Middle frontal gyrus (tissue), 1 donor: Measurements from ENCODE around the gene MT4.
A peak's percentile ranks its signal among the peaks of the same experiment; 100 is the strongest.
"Not testable (repeated sequence)": the region's sequence is repeated elsewhere in the genome, so short reads cannot be mapped to it uniquely, and the experiment has no call there.

Experiments
- DNase-seq: peaks from one replicate; pipeline ENCODE4 v3.0.0-alpha.2; 2015; ENCODE audit warnings: low spot score; ENCODE audit errors: extremely low spot score

MT4 gene

DNA sequence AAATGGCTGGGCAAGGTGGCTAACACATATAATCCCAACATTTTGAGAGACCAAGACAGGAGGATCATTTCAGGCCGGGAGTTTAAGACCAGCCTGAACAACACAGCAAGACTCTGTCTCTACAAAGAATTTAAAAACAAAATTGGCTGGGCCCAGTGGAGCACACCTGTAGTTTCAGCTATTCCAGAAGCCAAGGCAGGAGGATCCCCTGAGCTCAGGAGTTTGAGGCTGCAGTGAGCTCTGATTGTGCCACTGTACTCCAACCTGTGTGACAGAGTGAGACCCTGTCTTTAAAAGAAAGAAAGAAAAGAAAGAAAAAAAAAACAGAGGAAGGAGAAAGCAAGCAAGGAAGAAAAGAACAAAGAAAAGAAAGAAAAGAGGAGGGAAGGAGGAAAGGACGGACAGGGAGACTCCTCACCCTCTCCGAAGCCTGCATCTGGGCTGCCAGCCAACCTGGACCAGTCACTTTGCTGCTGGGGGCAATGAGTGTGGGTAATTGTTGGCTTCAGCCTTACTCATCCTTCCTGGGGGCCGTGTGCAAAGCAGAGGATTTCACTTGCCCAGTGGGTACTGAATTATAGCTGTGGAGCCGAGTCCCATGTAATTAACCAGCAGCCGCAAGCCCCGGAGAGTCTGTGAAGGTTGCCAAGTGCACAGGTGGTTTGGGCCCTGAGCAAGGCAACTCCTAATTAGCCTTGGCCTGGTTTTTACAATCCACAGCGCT lies 6.7 kb upstream of the MT4 start:
- no peak for DNase-seq

DNA sequence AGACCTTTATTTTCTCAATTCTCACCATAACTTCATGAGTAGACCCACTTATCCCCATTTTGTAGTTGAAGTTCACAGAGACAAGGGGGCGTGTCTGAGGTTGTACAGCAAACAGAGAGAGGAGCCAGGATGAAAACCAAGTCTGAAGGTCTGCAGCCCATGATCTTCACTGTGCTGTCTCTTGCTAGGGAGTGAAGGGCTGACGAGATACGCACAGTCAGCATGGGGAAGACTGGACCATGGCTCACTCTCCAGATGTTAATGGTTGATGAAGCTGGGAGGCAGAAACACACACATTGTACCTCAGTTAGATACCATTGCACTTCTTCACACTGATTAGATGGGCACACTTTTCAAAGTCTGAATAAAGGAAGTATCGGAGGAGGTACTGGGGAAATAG lies 5.8 kb upstream of the MT4 start:
- DNase-seq = no peak

DNA sequence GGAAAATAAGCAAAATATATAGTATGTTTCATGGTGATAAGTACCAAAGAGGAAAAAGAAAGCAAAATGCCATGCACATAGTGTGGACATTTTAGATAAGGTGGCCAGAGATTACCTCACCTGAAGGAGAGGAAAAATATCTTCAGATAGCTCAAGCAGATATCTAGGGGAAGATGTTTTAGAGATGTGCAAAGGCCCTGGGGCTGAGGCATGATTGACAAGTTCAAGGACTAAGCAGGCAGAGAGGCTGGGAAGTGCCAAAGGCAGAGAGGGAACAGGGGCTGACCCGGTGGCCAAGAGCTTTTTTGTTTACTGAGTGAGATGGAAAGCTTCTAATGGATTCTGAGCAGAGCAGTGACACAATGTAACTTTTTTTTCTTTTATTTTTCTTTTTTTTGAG lies 4.4 kb upstream of the MT4 start:
- no peak for DNase-seq

DNA sequence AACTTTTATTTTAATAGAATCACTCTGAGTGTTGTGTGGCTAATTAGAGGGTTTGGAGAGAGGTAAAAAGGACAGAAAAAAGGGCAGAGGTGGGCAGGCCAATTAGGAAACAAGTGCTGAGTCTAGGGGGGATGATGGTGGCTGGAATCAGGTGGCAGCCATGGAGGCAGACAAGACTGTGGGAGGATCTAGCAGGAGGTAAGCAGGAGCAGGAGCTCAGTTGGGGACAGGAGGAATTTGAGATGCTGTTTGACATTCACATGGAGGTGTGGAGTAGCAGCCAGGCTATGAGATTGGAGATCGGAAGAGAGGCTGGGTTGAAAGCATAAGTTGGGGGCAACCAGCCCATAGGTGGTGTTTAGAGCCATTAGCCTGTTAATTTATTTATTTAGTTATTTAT lies 3.7 kb upstream of the MT4 start:
- DNase-seq = no peak

DNA sequence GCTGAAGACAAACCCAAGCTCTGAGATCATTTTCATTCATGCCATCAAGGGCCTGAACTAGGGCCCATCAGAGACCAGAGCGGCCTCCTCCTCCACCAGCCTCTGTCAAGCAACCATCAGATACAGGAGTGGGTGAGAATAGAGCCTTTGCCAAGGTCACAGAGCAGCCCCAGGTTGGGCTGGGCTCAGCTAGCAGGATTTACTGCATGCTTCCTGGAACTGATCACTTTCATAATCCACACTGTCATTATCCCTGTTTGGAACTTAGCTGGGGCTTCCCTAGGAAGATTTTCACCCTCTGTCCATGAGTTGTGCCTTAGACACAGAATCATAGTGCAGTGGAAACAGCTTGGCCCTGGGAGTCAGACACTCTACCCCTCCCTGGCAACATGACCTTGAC lies 5.1 kb downstream of the MT4 start:
- no peak for DNase-seq

DNA sequence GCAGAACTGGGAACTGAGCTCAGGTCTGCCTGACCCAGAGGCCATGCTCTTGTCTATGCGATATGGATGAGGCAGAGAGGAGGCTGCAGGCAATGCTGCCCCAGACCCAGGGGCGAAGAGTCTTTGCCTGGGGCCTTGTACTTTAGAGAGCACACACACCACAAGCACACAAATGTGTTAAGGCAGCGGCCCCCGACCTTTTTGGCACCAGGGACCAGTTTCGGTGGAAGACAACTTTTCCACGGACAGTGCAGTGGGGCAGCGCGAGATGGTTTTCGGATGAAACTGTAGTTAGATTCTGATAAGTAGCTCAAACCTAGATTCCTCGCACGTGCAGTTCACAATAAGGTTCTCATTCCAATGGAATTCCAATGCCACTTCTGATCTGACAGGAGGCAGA lies 6.7 kb downstream of the MT4 start:
- no peak for DNase-seq

DNA sequence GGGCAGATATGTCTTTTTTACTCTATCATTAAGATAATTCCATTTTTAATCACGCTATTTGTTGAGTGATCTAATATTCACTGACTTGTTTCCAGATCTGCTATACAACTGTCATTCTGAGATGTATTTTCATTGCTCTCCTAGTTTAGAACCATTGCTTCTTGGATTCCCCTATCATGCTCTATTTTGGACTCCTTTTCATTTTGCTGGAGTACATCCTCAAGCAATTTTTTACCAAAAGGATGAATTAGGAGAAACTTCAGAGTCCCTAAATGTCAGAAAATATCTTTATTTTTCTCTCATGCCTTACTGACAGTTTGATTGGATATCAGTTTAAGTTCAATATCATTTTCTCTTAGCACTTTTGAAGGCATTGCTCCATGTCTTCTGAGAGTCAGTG lies 9.8 kb downstream of the MT4 start:
- no peak for DNase-seq

DNA sequence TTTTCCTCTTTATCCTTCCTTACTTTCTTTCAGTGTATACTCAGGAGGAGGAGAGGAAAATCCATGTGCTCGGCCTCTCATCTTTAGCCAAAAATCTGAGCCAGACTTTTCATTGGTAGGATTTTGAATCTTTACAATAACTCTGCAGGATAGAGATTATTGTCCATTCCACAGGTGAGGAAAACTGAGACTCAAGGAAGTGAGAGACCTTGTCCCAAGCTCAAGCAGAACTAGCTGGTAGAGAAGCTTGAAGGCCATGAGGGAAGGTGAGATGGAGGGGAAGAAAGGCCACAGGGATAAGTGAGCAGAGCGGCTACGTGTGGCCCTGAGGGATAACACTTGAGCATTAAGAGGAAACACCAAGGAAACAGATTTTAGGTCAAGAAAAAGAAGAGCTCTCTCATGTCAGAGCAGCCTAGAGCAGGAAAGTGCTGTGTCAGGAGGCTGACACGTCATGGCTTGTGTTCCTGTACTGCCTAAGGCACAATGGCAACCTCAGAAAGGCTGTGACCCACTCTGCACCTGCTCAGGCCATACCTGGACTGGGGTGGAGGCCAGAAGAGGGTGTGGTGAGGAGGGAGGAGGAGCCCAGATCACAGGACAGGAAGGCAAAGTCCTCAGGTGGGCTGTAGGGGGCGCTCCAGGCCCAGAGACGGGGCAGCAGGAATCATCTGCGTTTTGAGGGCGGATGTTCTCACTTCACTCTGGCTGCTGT lies 11.9 kb downstream of the MT4 start:
- DNase-seq = no peak

DNA sequence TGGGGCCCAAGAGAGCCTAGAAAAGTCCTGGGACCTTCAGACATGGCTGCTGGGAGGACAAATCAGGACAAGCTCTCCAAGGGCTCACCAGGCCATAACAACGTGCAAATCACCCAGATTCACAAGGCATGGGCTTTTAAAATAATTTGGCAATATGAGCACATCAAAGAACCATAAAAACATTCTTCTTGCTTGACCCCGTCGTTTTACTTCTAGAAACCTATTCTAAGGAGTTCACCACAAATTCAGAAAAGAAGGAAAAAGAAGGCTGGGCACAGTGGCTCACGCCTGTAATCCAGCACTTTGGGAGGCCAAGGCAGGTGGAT lies 12.4 kb downstream of the MT4 start:
- no peak for DNase-seq

DNA sequence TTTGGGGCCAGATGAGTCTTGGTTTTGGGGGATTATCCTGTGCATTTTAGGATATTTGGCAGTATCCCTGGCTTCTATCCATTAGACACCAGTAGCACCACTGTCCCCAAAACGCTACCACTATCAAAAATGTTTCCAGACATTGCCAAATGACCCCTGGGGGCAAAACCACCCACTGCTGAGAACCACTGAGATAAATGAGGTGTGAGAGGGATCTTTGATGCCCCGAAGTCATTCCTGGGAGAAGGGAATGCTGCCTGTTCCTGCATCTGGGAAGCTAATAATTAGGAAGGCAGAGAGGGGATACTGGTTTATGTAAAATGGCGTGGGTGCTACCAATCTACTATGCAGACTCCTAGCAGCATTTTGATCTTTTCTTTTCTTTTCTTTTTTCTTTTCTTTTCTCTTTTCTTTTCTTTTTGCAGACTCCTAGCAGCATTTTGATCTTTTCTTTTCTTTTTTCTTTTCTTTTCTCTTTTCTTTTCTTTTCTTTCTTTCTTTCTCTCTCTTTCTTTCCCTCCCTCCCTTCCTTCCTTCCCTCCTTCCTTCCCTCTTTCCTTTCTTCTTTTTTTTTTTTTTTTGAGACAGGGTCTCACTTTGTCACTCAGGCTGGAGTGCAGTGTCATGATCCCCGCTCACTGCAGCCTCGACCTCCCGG lies 15.6 kb downstream of the MT4 start:
- DNase-seq = no peak

DNA sequence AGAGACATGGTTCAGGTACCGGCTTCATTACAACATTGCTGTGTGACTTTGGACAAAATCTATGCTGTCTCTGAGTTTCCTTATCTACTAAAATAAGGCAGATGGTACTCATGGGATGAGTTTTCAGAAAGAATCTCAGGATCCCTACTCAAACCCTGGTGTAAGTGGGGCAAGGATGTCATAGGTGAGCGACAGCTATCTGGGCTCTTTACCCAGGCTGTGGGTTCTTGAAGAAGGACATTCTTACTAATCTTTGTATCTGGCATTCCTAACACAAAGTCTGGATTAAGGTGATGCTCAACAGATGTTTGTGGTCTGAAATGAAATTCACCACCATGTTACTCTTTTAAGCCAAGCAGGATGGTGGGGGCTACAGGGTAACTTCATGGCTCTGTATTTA lies 18.0 kb downstream of the MT4 start:
- not testable (repeated sequence) for DNase-seq

DNA sequence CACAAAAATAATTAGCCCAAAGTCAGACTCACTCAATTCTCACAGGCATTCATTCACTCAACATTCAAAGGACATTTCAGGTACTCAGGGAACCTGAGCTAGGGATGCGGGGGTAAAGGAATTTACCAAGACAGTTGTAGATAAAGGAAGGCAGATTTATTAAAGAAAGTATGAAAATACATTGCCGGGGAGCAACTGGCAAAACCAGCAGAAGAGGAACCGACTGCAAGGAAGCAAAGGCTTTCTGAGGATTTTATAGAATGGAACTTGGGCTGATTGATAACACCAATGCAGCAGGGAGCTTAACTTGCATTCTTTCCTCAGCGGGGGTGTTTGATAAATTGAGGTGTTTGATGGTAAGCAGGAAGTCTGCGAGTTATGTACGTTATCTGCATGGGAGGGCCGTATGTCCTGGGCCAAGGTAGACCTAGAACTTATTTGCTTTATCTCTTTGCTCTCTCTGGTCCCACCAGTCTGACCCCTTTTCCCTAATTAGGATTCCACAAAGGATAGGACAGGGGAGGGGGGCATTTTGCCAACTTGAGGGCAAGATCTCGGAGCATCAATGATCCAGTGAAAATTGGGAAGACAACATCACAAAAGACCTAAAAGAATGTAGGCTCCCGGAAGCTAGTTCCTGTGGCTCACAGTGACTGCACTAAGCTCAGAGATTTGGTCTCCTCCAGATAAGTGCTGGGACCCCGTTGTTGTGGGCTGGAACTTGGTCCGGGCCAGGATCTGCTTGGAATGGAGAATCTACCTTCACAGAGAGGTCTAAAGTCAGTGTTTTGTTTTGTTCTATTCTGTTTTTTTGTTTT lies 18.7 kb downstream of the MT4 start:
- DNase-seq = no peak

DNA sequence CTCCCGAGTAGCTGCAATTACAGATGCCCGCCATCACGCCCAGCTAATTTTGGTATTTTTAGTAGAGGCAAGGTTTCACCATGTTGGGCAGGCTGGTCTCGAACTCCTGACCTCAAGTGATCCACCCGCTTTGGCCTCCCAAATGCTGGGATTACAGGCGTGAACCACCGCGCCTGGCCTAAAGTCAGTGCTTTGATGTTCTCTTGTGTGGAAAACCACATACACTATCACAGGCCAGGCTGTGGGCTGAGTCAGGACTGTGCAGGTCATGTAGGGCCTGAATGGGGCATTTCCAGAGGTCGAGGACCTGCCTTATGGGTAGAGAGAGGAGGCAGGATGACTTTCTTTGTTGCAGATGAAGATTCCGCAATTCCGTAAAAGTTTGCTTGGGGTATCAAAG lies 19.4 kb downstream of the MT4 start:
- DNase-seq = no peak

DNA sequence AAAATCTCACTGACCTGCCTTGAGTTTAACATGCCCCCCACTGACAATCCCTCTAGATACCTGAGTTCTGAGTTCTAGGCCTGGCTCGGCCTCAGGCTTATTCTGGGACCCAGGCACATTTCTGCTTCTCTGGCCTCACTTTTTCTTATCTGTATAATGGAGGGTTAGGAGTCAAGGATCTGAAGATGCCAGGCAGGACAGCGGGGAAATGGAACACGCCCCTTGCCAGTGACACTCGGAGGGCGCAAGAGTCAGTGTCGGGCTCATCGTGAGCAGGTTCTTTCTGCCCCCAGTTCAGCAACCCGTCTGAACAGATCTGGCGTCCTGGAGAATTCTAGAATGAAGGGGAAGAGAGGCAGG lies 23.9 kb downstream of the MT4 start:
- no peak for DNase-seq

DNA sequence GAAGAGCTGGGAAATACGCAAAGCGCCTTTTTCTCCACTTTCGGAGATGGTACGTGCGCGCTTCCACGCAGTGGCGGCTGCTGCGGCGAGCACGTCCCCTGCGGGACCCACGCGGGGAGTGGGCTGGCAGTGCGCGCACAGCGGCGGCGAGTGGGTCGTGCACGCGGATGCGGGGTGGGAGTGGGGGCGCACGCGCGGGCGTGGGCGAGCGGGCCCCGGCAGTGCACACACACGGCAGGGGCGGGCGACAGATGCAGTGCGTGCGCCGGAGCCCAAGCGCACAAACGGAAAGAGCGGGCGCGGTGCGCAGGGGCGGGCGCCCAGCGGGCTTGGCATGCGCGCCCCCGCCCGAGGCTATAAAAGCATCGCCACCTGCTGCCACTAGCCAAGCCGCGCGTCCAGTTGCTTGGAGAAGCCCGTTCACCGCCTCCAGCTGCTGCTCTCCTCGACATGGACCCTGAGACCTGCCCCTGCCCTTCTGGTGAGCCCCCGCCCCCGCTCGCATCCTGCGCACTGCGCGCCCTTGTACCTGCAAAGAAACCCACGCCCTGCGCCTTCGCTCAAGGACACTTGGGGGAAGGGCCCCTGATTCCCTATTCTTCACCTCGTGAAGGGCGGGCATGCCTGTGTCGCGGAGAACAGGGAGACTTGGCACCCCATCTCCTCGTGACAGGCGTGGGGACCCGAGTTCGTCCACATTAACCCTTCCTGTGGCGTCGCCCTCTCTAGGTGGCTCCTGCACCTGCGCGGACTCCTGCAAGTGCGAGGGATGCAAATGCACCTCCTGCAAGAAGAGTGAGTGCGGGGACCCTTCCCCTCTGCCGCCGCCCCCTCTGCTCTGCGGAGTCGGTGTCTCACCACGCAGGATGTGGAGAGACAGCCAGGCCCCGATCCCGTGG lies 24.5 kb downstream of the MT4 start, which contains the start of gene MT3:
MT3 (plus strand) TSS at position 388 of the 899 bp plus-strand sequence; CDS start at position 451, 63 bp downstream.
- DNase-seq = peak; percentile 56

DNA sequence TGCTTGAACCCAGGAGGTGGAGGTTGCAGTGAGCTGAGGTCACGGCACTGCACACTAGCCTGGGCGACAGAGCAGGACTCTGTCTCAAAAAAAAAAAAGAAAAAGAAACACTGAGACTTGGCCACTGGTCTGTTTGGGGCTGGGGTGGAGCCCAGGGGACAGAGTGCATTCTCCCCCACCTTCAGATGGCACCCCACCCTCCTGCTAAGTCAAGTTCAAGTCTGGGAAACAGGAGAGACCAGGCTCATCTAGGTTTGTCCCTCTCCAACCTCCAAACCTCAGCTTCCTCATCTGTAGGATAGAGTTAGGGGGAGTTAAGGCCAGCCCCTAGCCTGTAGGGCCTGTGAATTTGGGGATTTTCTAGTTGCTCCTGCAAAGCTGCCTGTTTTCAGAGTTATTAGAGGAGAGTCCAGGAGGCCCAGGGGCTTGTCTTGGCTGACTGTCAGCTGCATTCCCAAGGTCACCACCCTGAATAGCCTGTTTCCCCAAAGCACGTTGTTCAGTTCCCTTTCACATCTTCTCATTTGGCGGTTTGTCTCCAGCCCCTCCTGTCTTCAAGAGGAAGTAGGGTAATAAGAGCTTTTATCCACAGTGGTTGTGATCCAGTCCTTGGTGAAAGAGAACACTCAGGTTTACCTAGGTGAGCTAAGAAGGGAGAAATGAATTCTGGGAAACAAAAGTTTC lies 26.6 kb downstream of the MT4 start:
- no peak for DNase-seq

DNA sequence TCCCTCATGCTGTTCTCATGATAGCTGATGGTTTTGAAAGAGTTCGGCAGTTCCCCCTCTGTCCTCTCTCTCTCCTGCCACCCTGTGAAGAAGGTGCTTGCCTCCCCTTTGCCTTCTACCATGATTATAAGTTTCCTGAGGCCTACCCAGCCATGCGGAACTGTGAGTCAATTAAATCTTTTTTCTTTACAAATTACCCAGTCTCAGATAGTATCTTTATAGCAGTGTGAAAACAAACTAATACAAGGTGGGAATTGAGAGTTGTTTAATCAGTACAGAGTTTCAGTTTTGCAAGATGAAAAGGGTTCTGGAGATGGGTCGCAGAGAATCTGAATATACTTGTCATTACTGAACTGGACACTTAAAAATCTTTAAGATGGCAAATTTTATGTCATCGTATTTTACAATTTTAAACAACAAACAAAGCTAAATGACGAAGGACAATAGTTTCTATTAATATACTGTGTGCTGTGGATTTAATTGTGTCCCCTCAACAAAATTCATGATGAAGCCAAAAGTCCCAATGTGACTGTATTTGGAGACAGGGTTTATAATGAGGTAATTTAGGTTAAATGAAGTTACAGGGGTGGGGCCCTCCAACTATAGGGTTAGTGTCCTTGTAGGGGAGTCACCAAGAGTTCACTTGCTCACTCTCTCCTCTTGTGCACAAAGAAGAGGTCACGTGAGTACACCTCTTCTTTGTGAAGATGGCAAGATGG lies 28.9 kb downstream of the MT4 start:
- DNase-seq = no peak

DNA sequence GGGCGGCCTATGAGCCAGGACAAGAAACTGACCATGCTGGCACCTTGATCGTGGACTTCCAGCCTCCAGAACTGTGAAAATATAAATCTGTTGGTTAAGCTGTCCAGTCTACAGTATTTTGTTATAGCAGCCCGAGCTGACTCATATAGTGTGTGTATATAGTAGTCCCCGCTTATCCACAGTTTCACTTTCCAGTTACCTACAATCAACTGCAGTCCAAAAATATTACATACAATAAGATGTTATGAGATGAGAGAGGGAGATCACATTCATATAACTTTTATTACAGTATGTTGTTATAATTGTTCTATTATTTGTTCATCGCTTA lies 29.4 kb downstream of the MT4 start:
- no peak for DNase-seq

DNA sequence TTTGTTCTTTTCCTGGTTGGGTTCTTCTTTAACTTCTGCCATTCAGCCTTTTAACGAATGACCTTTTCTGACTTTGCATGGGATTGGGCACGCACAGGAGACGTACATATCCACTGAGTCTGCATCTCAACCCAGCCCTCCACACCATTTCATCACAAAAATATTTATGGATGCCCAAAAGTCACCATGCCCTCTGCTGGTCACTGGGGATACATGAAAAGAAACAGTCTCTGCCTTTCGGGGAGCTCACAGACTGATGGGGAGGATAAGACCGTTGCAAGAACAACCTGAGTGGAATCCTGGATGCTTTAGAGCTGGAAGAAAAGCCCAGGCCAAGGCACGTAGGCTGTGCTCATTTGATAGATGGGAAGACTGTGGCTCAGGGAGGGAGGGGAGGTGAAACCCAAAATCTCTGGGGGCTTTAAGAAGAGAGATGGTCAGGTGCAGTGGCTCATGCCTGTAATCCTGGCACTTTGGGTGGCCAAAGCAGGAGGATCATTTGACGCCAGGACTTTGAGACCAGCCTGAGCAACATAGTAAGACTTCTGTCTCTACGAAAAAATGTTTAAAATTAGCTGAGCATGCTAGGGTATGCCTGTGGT lies 35.6 kb downstream of the MT4 start:
- DNase-seq = peak; percentile 61
